ENCODE results near the gene RNF215.
"Not testable (repeated sequence)": the region's sequence is repeated elsewhere in the genome, so short reads cannot be mapped to it uniquely, and the experiment has no call there.

The RNF215 gene

GRCh38 chr22:30344447-30345200 lies 42.6 kb downstream of the RNF215 start:
- peaks cover 51% of the 10 kb centered on the region for H3K4me1 Mint-ChIP-seq (ENCODE audit: low read depth)
- no peaks in the 10 kb centered on the region for H3K27me3 Mint-ChIP-seq
- peaks cover 99% of the 10 kb centered on the region for H3K36me3 Mint-ChIP-seq (ENCODE audit: low read depth)

GRCh38 chr22:30340911-30341685 lies 46.1 kb downstream of the RNF215 start:
- Mint-ChIP-seq H3K4me3 (no peak overlapping the region), H3K4me1 (ENCODE audit: low read depth) (peaks cover 21% of the 10 kb centered on the region), H3K36me3 (ENCODE audit: low read depth) (peaks cover 100% of the 10 kb centered on the region), H3K27ac (peak overlapping the region; percentile 44), H3K9me3 (no peaks in the 10 kb centered on the region), H3K27me3 (no peaks in the 10 kb centered on the region)
- no peak for DNase-seq

More at GRCh38 chr22:30344447-30345200, 42.6 kb downstream of the RNF215 start:
- H3K9me3 Mint-ChIP-seq, result no peaks in the 10 kb centered on the region
- peak overlapping the region; percentile 15 for H3K4me3 Mint-ChIP-seq
- DNase-seq, result no peak
- peak overlapping the region; percentile 91 for H3K27ac Mint-ChIP-seq

GRCh38 chr22:30338802-30339201 lies 48.4 kb downstream of the RNF215 start:
- DNase-seq, result no peak
- H3K4me3 Mint-ChIP-seq, result no peak overlapping the region
- peaks cover 27% of the 10 kb centered on the region for H3K4me1 Mint-ChIP-seq (ENCODE audit: low read depth)
- no peaks in the 10 kb centered on the region for H3K9me3 Mint-ChIP-seq
- H3K27ac Mint-ChIP-seq, result peak overlapping the region; percentile 32
- H3K27me3 Mint-ChIP-seq, result no peaks in the 10 kb centered on the region
- H3K36me3 Mint-ChIP-seq (ENCODE audit: low read depth), result peaks cover 100% of the 10 kb centered on the region

GRCh38 chr22:30338341-30338740 lies 48.9 kb downstream of the RNF215 start:
- Mint-ChIP-seq H3K36me3 (ENCODE audit: low read depth) (peaks cover 100% of the 10 kb centered on the region), H3K27ac (peak overlapping the region; percentile 30), H3K4me1 (ENCODE audit: low read depth) (peaks cover 30% of the 10 kb centered on the region)
- H3K4me3 Mint-ChIP-seq, DNase-seq, H3K9me3 Mint-ChIP-seq, H3K27me3 Mint-ChIP-seq: not testable (repeated sequence)

DNA sequence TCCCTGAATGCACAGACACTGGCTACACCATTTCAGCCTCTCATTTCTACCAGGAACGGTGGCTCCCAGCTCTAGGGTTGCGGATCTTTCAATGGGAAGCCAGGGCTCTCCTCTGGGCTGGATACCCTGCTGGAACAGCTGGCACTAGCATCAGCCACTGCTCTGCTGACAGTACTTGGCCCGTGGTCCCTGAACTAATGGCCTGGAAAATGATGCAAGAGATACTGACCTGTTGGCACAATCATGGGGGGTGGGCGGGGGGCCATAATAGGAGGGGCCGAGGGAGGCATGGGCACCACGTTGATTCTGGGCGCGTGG lies 49.8 kb downstream of the RNF215 start:
- H3K36me3 Mint-ChIP-seq (ENCODE audit: low read depth), result peaks cover 100% of the 10 kb centered on the region
- peak overlapping the region; percentile 22 for H3K27ac Mint-ChIP-seq
- H3K4me3 Mint-ChIP-seq, result no peak overlapping the region

DNA sequence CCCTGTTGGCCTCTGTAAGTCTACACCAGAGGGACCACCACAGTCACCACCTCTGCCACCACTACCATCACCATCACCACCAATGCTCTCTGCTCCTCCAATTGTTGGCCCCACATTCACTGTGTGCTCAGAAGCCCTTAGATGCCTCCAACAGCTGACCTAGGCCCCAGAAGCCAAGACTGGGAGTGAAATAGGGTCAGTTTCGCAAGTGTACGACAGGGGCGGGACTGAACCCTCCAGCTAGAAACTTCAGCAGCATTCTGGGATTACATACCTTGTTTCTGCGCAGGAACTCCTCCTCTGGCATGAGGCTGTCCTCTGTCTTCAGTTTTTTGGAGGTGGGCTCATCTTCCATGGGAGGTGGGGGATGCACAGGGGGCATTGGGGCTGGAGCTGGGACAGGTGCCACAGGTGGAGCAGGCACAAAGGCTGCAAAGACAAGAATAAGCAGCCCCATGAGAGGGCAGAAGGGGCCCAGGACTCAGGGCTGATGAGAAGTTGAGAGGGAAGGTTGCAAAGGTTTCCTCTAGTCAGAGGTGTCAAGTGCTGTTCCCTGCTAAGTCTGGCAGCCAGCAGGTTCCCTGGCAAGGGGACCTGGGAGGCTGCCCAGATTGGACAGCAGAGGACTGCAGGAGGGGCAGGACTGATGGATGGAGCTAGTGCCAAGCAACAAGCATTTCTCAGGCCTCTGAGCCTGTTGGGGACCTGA lies 50.3 kb downstream of the RNF215 start:
- Mint-ChIP-seq H3K27me3 (no peaks in the 10 kb centered on the region), H3K27ac (peak overlapping the region; percentile 65), H3K4me1 (ENCODE audit: low read depth) (peaks cover 40% of the 10 kb centered on the region), H3K36me3 (ENCODE audit: low read depth) (peaks cover 99% of the 10 kb centered on the region), H3K9me3 (no peaks in the 10 kb centered on the region), H3K4me3 (no peak overlapping the region)
- DNase-seq, result no peak

More for the DNA sequence above, 49.8 kb downstream of the RNF215 start:
- Mint-ChIP-seq H3K27me3 (no peaks in the 10 kb centered on the region), H3K9me3 (no peaks in the 10 kb centered on the region), H3K4me1 (ENCODE audit: low read depth) (peaks cover 36% of the 10 kb centered on the region)
- no peak for DNase-seq

GRCh38 chr22:30335236-30335635 lies 52.0 kb downstream of the RNF215 start:
- H3K4me1 Mint-ChIP-seq (ENCODE audit: low read depth), result peaks cover 42% of the 10 kb centered on the region
- H3K36me3 Mint-ChIP-seq (ENCODE audit: low read depth), result peaks cover 96% of the 10 kb centered on the region
- peak overlapping the region; percentile 91 for H3K27ac Mint-ChIP-seq
- no peaks in the 10 kb centered on the region for H3K27me3 Mint-ChIP-seq
- no peak for DNase-seq
- no peak overlapping the region for H3K4me3 Mint-ChIP-seq
- H3K9me3 Mint-ChIP-seq, result no peaks in the 10 kb centered on the region

- H3K27ac Mint-ChIP-seq, result peak overlapping the region; percentile 91
- no peak overlapping the region for H3K4me3 Mint-ChIP-seq
- peaks cover 96% of the 10 kb centered on the region for H3K36me3 Mint-ChIP-seq (ENCODE audit: low read depth)
- H3K27me3 Mint-ChIP-seq, result no peaks in the 10 kb centered on the region
- H3K4me1 Mint-ChIP-seq (ENCODE audit: low read depth), result peaks cover 42% of the 10 kb centered on the region
- H3K9me3 Mint-ChIP-seq, result no peaks in the 10 kb centered on the region
- no peak for DNase-seq
Observed at GRCh38 chr22:30334646-30335045, 52.6 kb downstream of the RNF215 start.

DNA sequence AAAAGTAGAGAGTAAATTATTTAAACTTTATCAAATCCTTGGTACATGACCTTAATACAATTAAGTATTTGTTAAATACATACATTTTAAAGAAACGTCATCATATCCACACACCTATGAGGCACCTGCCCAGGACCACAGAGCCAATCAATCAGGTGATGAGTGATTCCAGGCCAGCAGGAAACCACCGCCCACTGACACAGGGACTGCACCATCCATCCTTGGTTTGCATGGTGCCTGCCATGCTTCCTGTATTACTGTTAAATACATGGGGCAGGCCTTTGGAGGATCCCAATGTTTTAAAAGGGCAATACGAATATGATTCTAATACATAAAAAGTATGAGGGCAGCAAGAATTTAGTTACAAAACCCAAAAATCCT lies 53.5 kb downstream of the RNF215 start:
- peaks cover 94% of the 10 kb centered on the region for H3K36me3 Mint-ChIP-seq (ENCODE audit: low read depth)
- DNase-seq, result no peak
- no peaks in the 10 kb centered on the region for H3K9me3 Mint-ChIP-seq
- peaks cover 42% of the 10 kb centered on the region for H3K4me1 Mint-ChIP-seq (ENCODE audit: low read depth)
- no peak overlapping the region for H3K4me3 Mint-ChIP-seq
- H3K27me3 Mint-ChIP-seq, result no peaks in the 10 kb centered on the region
- H3K27ac Mint-ChIP-seq, result peak overlapping the region; percentile 91

DNA sequence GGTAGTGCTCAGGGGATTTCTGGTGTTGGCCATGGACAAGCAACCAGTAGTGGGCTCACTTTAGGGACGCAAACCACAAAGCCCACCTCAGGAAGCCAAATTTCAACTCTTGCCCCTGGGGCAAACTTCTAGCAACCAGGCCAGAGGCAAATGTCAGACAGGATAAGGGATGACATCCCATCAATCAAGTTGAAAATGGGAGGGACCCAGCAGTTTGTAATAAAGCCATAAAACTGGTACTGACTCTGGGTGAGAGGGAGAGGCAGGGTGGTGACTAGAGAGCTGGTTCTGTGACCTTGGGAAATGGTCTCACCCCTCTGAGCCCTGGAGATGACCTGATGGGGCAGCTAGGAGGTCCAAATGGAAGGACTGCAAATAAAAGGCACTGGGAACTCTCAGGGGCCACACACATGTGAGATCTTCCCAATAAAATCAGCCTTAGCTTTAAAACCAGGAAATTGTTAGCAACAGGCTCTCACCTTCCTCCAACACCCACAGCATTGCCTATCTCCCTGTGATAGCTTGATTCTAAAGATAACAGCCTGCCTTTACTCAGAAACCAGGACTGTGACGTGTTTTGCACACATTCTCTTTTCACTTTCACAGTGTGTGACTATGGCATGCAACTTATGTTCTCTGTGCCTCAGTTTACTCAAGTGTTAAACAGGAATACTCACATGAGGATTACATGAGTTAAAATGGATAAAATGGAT lies 54.1 kb downstream of the RNF215 start:
- peaks cover 93% of the 10 kb centered on the region for H3K36me3 Mint-ChIP-seq (ENCODE audit: low read depth)
- H3K4me3 Mint-ChIP-seq, result no peak overlapping the region
- peaks cover 42% of the 10 kb centered on the region for H3K4me1 Mint-ChIP-seq (ENCODE audit: low read depth)
- peak overlapping the region; percentile 91 for H3K27ac Mint-ChIP-seq
- H3K9me3 Mint-ChIP-seq, result no peaks in the 10 kb centered on the region
- no peaks in the 10 kb centered on the region for H3K27me3 Mint-ChIP-seq
- no peak for DNase-seq

DNA sequence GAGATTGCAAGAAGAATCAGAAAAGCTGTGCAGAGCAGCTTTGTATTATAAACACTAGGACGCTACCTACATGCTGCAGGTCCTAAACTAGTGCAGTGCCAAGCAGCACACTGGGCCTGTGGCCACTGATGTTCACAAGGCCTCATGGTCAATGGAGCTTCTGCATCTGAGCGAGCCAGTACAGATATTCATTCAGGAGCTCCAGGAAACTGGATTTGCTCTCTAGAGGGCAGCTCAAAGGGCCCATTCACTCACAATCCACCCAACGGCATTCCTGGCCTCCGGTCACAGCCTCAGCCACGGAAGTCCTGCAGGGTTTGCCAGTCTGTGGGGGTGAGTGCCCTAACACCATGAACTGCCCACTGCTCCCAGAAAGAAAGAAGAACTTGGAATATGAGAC lies 54.7 kb downstream of the RNF215 start:
- Mint-ChIP-seq H3K27me3 (no peaks in the 10 kb centered on the region), H3K36me3 (ENCODE audit: low read depth) (peaks cover 87% of the 10 kb centered on the region), H3K4me1 (ENCODE audit: low read depth) (peaks cover 46% of the 10 kb centered on the region), H3K4me3 (no peak overlapping the region), H3K9me3 (no peaks in the 10 kb centered on the region), H3K27ac (peak overlapping the region; percentile 91)
- no peak for DNase-seq
